GM18502 (cell line): Measurements from ENCODE around the gene DEFB108B.
"Not testable (repeated sequence)": the region's sequence is repeated elsewhere in the genome, so short reads cannot be mapped to it uniquely, and the experiment has no call there.

Experiments
- ATAC-seq: cut with Tn5 transposase; IDR thresholded peaks from one replicate; pipeline ENCODE4 v1.9.1; 2021; ENCODE audit warnings: mild to moderate bottlenecking; ENCODE audit not compliant: unreplicated experiment, poor library complexity

DEFB108B gene

DNA sequence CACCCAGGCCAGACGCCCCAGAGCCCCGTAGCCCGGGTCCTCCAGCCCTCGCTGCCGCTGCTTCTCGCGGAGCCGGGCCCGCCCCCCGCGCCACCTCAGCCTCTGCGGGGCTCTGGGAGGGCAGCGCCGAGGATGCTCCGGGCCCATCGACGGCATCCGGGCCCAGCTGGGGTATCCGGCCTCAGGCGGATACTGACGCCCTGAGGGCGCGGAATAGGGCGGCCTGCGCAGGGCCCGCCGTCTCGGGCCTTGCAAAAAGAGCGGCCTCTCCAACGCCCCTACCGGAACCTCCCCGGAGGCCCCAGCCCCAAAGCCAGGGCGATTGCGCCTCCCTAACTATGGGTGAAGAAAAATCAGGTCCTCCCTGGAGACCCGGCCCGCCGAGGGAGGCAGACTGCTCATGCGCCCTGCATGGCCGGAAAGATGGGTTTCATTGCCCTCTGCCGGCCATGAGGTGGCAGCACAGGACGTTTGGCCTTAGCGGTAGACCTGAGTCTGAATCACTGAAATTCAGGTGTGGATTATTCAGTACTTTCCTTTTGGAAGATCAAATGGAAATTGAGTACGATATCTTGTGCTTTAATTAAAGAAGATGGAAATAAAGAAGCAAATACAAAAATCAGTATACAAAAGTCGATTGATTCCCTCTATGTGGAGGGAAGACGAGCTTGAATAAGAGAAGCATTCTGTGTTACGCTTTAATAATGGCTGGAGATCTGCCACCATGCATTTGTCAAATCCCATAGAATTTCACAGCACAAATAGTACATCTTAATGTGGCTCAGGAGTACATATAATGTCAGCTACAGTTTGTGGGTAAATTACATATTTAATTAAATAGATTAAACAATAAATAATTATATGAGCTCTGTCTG is 19.3 kb upstream of the DEFB108B start:
- not testable (repeated sequence) for ATAC-seq

GRCh38 chr11:71821539-71821938 is 11.5 kb upstream of the DEFB108B start:
- not testable (repeated sequence) for ATAC-seq

DNA sequence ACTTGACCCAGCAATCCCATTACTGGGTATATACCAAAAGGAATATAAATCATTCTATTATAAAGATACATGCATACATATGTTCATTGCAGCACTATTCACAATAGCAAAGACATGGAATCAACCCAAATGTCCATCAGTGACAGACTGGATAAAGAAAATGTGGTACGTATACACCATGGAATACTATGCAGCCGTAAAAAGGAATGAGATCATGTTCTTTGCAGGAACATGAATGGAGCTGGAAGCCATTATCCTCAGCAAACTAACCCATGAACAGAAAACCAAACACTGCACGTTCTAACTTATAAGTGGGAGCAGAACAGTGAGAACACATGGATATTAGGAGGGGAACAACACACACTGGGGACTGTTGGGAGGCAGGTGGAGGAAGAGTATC is 3.8 kb upstream of the DEFB108B start:
- not testable (repeated sequence) for ATAC-seq

DNA sequence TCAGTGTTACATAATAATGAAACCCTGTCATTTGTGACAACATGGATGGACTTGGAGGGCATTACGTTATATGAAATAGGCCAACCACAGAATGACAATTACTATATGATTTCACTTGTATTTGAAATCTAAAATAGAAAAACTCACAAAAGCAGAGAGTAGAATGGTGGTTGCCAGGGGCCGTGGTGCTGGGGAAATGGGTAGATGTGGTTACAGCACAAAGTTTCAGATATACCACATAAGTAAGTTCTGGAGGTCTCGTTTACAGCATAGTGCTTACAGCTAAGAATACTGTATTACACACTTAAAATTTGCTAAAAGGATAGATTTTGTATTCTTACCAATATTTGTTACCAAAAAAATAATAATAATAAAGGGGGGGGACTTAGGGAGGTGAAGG is 3.3 kb upstream of the DEFB108B start:
- not testable (repeated sequence) for ATAC-seq

GRCh38 chr11:71842720-71843119 is 9.7 kb downstream of the DEFB108B start:
- not testable (repeated sequence) for ATAC-seq

- not testable (repeated sequence) for ATAC-seq
These were observed 10.4 kb downstream of the DEFB108B start for GRCh38 chr11:71843355-71843754.

DNA sequence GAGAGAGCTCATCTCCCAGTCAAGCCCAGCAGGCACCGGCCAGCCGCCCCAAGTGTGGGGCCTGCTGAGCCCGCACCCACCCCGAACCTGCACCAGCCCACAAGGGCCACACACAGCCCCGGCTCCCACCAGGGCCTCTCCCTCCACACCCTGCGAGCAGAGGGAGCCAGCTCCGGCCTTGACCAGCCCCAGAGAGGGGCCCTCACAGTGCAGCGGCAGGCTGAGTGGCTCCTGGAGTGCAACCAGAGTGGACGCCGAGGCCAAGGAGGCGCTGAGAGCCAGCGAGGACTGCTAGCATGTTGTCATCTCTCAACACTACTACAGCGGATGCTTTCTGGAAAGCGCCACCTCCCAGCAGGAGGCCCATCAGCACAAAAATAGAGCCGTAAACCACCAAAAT is 10.9 kb downstream of the DEFB108B start:
- ATAC-seq, result no peak

DNA sequence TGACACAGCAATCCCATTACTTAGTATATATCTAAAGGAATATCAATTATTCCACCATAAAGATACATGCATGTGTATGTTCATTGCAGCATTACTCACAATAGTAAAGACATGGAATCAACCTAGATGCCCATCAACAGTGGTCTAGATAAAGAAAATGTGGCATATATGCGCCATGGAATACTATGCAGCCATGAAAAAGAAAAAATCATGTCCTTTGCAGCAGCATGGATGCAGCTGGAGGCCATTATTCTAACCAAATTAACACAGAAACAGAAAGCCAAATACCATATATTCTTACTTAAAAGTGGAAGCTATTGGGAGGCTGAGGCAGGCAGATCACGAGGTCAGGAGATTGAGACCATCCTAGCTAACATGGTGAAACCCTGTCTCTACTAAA is 20.9 kb downstream of the DEFB108B start:
- ATAC-seq, result not testable (repeated sequence)

DNA sequence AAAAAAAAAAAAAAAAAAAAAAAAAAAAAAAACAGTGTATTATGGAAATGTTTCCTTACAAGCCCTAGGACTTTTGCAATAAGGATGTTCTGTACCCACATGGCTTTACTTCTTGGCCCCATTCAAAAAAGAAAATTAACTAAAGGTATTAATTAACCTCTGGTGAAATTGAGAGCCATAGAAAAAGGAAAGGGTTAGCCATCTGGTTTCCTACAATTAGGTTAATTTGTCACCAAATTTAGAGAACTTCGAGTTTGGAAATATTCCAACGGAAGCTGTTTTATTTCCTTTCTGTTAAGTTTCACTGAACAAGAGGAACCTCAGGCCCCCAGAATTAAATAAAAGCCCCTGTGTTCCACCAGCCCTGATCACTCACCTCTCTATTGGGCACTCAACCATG is 22.9 kb downstream of the DEFB108B start:
- ATAC-seq, result not testable (repeated sequence)

- not testable (repeated sequence) for ATAC-seq
These were observed 27.8 kb downstream of the DEFB108B start for GRCh38 chr11:71860835-71861234.

DNA sequence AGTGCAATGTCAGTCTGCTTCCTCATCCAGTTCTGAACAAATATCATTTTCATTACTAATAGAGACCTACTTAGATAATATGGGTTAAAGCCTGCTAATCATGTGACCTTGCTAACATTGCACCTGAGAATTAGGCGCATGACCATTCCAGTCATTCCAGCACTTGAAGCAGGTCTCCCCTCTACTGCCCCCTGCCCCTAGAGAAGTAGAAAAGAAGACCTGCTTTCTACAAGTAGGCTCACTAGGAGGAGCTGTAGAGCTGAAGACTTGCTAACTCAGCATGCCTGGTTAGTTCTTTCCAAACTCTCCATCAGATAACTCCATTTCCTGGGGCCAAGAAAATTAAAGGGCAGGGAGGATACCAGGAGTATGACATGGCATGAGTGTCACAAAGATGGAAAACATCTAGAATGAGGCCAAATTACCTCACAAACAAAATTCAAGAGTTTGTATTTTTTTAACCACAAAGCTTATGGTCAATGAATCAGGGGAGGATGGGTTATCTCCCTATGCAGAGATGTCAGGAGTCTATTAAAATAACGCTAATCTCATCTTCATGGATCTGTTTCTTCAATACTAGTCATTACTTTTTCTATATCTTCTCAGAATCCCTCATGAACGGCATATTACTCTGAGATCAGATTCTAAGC is 31.1 kb downstream of the DEFB108B start:
- not testable (repeated sequence) for ATAC-seq

- not testable (repeated sequence) for ATAC-seq
These were observed 34.2 kb downstream of the DEFB108B start for GRCh38 chr11:71867209-71867608.

GRCh38 chr11:71869931-71870330 is 36.9 kb downstream of the DEFB108B start:
- not testable (repeated sequence) for ATAC-seq

DNA sequence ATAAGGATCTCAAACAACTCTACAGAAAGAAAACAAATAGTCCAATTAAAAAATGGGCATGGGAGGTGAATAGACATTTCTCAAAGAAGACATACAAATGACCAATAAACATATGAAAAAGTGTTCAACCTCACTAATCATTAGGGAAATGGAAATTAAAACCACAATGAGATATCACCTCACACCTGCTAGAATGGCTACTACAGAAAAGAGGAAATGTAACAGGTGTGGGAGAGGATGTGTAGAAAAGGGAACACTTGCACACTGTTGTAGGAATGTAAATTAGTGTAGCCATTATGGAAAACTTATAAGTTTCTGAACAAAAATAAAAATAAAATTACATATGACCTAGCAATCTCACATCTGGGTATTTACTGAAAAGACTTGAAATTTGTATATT is 37.7 kb downstream of the DEFB108B start:
- ATAC-seq, result not testable (repeated sequence)

- not testable (repeated sequence) for ATAC-seq
These were observed 43.3 kb downstream of the DEFB108B start for GRCh38 chr11:71876262-71876661.

DNA sequence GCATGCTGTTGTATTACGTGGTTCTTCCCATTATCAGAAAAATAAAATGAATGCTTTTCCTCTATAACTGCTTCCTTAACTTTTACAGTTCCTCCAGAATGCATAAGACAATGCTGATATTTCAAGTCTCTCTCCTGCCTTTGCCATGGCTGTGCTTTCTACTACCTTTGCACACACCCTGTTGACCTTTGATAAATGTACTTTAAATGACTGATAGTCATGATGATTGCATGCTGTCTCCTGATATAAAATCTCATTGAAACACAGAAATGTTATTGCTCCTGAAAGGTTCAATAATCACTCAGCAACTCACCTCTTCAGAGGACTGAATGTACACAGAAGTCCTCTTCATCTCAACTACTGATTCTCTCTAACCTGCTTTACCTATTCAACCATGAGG is 45.1 kb downstream of the DEFB108B start, which contains the start of gene DEFB131B:
Gene DEFB131B, plus strand, starts transcription at position 395 of the 400 bp plus-strand sequence. Its CDS starts 0 bp downstream, at position 395.
- ATAC-seq, result not testable (repeated sequence)

- not testable (repeated sequence) for ATAC-seq
These were observed 52.8 kb downstream of the DEFB108B start for GRCh38 chr11:71885806-71886205.
